BJ (cell line): ENCODE results near the gene U2AF2. TPM values are rescaled to one million over a fixed set of nuclear protein-coding genes. Genes with fewer than 3 reads are reported as not detected.

Experiments used
- CTCF ChIA-PET: fragments of 350-600 bp; formaldehyde crosslinking; extraction: SDS; loops from one replicate; lab custom pipeline; 2021; ENCODE audit warnings: antibody characterized with exemption, inconsistent platforms; lab: Yijun Ruan, JAX
- POLR2A ChIA-PET: fragments of 300-600 bp; sonication (Branson Sonifier 250); formaldehyde crosslinking; extraction: SDS; loops from one replicate; lab custom pipeline; 2021; ENCODE audit warnings: antibody characterized with exemption; lab: Charles Lee
- DNase-seq: peaks from one replicate; pipeline ENCODE4 v3.0.0-alpha.2; 2011; ENCODE audit warnings: low read depth
- H3K27me3 ChIP-seq: 2 replicates; pipeline ENCODE4 v1.6.0; 2011; ENCODE audit warnings: low read length; ENCODE audit not compliant: control insufficient read depth, insufficient read depth
- H3K36me3 ChIP-seq: 2 replicates; pipeline ENCODE4 v1.5.1; 2011; ENCODE audit warnings: low read length; ENCODE audit not compliant: control insufficient read depth, insufficient read depth
- H3K4me3 ChIP-seq: 2 replicates; pipeline ENCODE4 v1.5.1; 2011; ENCODE audit warnings: low read depth, mild to moderate bottlenecking, control low read depth, low read length
- polyA plus RNA-seq: library from polyadenylated mRNA; depleted of rRNA; stranded (reverse); fragments of >200 nt; gene quantifications from 2 replicates; pipeline ENCODE4 v1.2.3, GENCODE V29; 2011
- TF ChIP-seq, protein P1 (sequence below): IDR thresholded peaks from 2 replicates; pipeline ENCODE4 v1.5.1; 2011; ENCODE audit warnings: low read depth, mild to moderate bottlenecking, control low read depth, inconsistent platforms, low read length, moderate library complexity; ENCODE audit not compliant: insufficient read depth

Gene U2AF2
- polyA plus RNA-seq, 1 experiment, result 170 TPM

GRCh38 chr19:55643003-55643886 is 11.6 kb upstream of the U2AF2 start, which contains the start of gene ZNF581:
Gene ZNF581, plus strand, starts transcription at chr19:55643649. Its CDS starts 923 bp downstream, at chr19:55644572.
- Histone ChIP-seq H3K4me3 (peak within 1 kb of the TSS; percentile 75), H3K36me3 (peaks cover 5% of the 10 kb centered on the region), H3K27me3 (no peaks in the 10 kb centered on the region)
- TF ChIP-seq, protein P1, sequence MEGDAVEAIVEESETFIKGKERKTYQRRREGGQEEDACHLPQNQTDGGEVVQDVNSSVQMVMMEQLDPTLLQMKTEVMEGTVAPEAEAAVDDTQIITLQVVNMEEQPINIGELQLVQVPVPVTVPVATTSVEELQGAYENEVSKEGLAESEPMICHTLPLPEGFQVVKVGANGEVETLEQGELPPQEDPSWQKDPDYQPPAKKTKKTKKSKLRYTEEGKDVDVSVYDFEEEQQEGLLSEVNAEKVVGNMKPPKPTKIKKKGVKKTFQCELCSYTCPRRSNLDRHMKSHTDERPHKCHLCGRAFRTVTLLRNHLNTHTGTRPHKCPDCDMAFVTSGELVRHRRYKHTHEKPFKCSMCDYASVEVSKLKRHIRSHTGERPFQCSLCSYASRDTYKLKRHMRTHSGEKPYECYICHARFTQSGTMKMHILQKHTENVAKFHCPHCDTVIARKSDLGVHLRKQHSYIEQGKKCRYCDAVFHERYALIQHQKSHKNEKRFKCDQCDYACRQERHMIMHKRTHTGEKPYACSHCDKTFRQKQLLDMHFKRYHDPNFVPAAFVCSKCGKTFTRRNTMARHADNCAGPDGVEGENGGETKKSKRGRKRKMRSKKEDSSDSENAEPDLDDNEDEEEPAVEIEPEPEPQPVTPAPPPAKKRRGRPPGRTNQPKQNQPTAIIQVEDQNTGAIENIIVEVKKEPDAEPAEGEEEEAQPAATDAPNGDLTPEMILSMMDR, result no peak
- POLR2A ChIA-PET, result no interaction called here
- DNase-seq, result no peak
- CTCF ChIA-PET, result interaction anchor here (1.2 to 2.7 kb wide), 3 partner anchors 10 to 11 kb away, joined by 3 to 11 read pairs (median 9); partner anchors contain the start of gene U2AF2

GRCh38 chr19:55643887-55644176 is 11.0 kb upstream of the U2AF2 start:
- Histone ChIP-seq H3K27me3 (no peaks in the 10 kb centered on the region), H3K4me3 (peak overlapping the region; percentile 75), H3K36me3 (peaks cover 5% of the 10 kb centered on the region)
- POLR2A ChIA-PET, result no interaction called here
- CTCF ChIA-PET, result interaction anchor here (2.7 kb wide), 1 partner anchor 11 kb away, joined by 9 read pairs; no protein-coding TSS in a partner anchor
- TF ChIP-seq, protein P1, result no peak
- no peak for DNase-seq

DNA sequence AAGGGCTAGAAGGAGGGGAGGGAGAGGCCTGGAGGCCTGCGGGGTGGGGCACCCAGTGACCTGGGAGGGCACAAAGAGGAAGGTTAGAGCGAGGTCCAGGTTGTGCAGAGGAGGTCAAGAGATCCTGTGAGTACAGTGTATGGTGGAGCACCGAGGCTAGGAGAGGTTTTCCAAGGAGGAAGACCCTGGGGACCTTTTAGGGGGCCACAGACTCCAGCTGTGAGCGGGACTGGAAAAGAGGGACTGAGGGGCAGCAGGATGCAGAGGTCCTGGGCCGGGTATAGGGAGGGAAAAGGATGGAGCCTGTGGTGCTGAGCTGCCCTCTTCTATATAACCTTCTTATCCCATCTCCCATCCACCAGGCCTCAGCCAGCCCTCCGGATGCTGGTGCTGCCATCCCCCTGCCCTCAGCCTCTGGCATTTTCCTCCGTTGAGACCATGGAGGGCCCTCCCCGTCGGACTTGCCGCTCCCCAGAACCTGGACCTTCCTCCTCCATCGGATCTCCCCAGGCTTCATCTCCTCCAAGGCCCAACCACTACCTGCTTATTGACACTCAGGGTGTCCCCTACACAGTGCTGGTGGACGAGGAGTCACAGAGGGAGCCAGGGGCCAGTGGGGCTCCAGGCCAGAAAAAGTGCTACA is 10.5 kb upstream of the U2AF2 start:
- peaks cover 5% of the 10 kb centered on the region for H3K36me3 ChIP-seq
- POLR2A ChIA-PET, result no interaction called here
- H3K4me3 ChIP-seq, result peak overlapping the region; percentile 75
- CTCF ChIA-PET, result interaction anchor here (1.9 to 2.7 kb wide), 2 partner anchors 10 to 12 kb away, joined by 7 to 9 read pairs; no protein-coding TSS in a partner anchor
- TF ChIP-seq, protein P1, result no peak
- DNase-seq, result no peak
- H3K27me3 ChIP-seq, result no peaks in the 10 kb centered on the region

- ChIA-PET POLR2A (no interaction called here), CTCF (interaction anchor here (1.9 kb wide), 1 partner anchor 9 kb away, joined by 7 read pairs; no protein-coding TSS in a partner anchor)
- no peak for DNase-seq
- H3K36me3 ChIP-seq, result peaks cover 5% of the 10 kb centered on the region
- H3K4me3 ChIP-seq, result no peak overlapping the region
- TF ChIP-seq, protein P1, result no peak
- no peaks in the 10 kb centered on the region for H3K27me3 ChIP-seq
Measured at GRCh38 chr19:55644842-55645511, 9.9 kb upstream of the U2AF2 start.

GRCh38 chr19:55645512-55645881 is 9.3 kb upstream of the U2AF2 start:
- Histone ChIP-seq H3K4me3 (no peak overlapping the region), H3K36me3 (peaks cover 5% of the 10 kb centered on the region), H3K27me3 (no peaks in the 10 kb centered on the region)
- ChIA-PET CTCF (interaction anchor here (1.0 to 1.9 kb wide), 2 partner anchors 9 to 12 kb away, joined by 3 to 7 read pairs; no protein-coding TSS in a partner anchor), POLR2A (no interaction called here)
- TF ChIP-seq, protein P1, result no peak
- DNase-seq, result no peak
